Measurements from ENCODE around the gene MTMR8.

Gene MTMR8

DNA sequence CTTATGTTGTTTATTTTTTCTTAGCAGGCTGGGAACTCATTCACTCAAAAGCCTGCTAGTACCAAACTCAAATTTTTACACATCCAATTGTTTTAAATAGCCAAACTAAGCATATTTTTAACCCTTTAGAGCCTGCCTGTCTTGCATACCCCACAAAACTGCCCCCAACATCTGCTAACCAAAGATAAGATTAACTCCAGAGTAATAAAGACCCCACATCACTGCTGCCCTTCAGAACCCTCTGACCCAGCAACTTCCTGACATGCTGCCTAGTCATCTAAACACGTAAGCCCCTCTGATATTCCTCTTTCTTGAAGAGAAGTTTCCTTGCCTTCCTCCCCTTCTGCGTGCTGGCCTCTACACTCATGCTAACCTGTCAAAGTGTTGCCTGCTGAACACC lies 104.1 kb downstream of the MTMR8 start:
- DNase-seq, result no peak

- no peak for DNase-seq
Observed at GRCh38 chrX:64265265-64265664, 130.0 kb downstream of the MTMR8 start.

GRCh38 chrX:64230123-64230970 lies 164.9 kb downstream of the MTMR8 start, which contains the start of gene ASB12:
Gene ASB12 (minus strand): TSS chrX:64230607. CDS start chrX:64225650, 4,957 bp downstream.
- no peak for DNase-seq

DNA sequence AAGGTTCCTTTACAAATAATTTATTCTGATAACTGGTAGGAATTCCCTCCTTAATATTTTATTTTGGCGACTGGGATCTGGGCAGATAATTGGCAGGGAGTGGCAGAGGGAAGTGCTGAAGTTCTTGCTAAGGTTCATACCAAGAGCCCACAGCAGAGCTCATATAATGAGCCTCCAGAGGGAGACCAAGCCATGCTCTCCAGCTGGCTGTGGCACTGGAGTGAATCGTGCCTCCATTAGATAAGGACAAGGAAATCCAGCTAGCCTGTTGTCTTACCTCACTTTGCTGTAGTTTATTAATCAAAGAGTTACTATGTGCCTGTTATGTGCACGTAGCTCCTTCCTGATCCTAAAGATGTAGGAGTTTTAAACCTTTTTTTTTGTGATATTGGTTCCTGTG lies 166.1 kb downstream of the MTMR8 start:
- DNase-seq, result no peak
